Neural cell (in vitro differentiated cells): Measurements from ENCODE around the gene LBHD1. TPM values are rescaled to one million over a fixed set of nuclear protein-coding genes. Genes with fewer than 3 reads are reported as not detected.

Experiments
- H2AFZ ChIP-seq: fragments of 200-600, 300-800 bp; sonication (generic), shearing (Covaris generic); 2 replicates; pipeline ENCODE4 v1.6.0; 2014; ENCODE audit warnings: low read depth, mild to moderate bottlenecking, antibody characterized with exemption, low read length, moderate library complexity
- H3F3A ChIP-seq: fragments of 200-600 bp; shearing (Covaris generic); 2 replicates; pipeline ENCODE4 v1.6.1; 2016; ENCODE audit warnings: mild to moderate bottlenecking, moderate library complexity, mixed read lengths, antibody characterized with exemption, low read length; ENCODE audit not compliant: insufficient read depth, poor library complexity, severe bottlenecking
- H3K27ac ChIP-seq: fragments of 200-600, 300-800 bp; sonication (generic), shearing (Covaris generic); 2 replicates; pipeline ENCODE4 v1.5.1; 2014; ENCODE audit warnings: mild to moderate bottlenecking, low read length, moderate library complexity
- H3K27me3 ChIP-seq: fragments of 300-800, 200-600 bp; sonication (generic), shearing (Covaris generic); 2 replicates; pipeline ENCODE4 v1.6.0; 2014; ENCODE audit warnings: mild to moderate bottlenecking, low read depth, low read length, moderate library complexity; ENCODE audit not compliant: insufficient read depth
- H3K36me3 ChIP-seq: fragments of 300-800, 200-600 bp; sonication (generic), shearing (Covaris generic); 2 replicates; pipeline ENCODE4 v1.5.1; 2014; ENCODE audit warnings: mild to moderate bottlenecking, antibody characterized with exemption, low read length, moderate library complexity; ENCODE audit not compliant: insufficient read depth
- H3K4me2 ChIP-seq: fragments of 300-800, 200-600 bp; sonication (generic), shearing (Covaris generic); 2 replicates; pipeline ENCODE4 v1.6.0; 2014; ENCODE audit warnings: mild to moderate bottlenecking, low read length
- H3K4me3 ChIP-seq: fragments of 300-800, 200-600 bp; sonication (generic), shearing (Covaris generic); 2 replicates; pipeline ENCODE4 v1.5.1; 2014; ENCODE audit warnings: mild to moderate bottlenecking, low read length, moderate library complexity
- H3K79me2 ChIP-seq: fragments of 200-600 bp; shearing (Covaris generic); replicated peaks from 2 replicates; pipeline ENCODE4 v1.6.0; 2014; ENCODE audit warnings: mild to moderate bottlenecking, low read length, moderate library complexity; ENCODE audit not compliant: insufficient read depth
- H3K9ac ChIP-seq: fragments of 300-800, 200-600 bp; sonication (generic), shearing (Covaris generic); 2 replicates; pipeline ENCODE4 v1.6.1; 2016; ENCODE audit warnings: mild to moderate bottlenecking, low read length, mixed read lengths
- H3K9me2 ChIP-seq: fragments of 200-600 bp; shearing (Covaris generic); 2 replicates; pipeline ENCODE4 v1.6.1; 2016; ENCODE audit warnings: mild to moderate bottlenecking, low read length, mixed read lengths; ENCODE audit not compliant: insufficient read depth
- H3K9me3 ChIP-seq: fragments of 200-600, 300-800 bp; sonication (generic), shearing (Covaris generic); 2 replicates; pipeline ENCODE4 v1.6.1; 2016; ENCODE audit warnings: mild to moderate bottlenecking, mixed run types, low read length, moderate library complexity, mixed read lengths
- H4K20me1 ChIP-seq: fragments of 200-600 bp; shearing (Covaris generic); 2 replicates; pipeline ENCODE4 v1.6.1; 2016; ENCODE audit warnings: mild to moderate bottlenecking, mixed run types; ENCODE audit not compliant: insufficient read depth
- CTCF ChIP-seq: fragments of 450-650 bp; IDR thresholded peaks from 2 replicates; pipeline ENCODE4 v1.5.1; 2014; ENCODE audit warnings: antibody characterized with exemption, mild to moderate bottlenecking, moderate library complexity; ENCODE audit not compliant: poor library complexity, severe bottlenecking
- EP300 ChIP-seq: fragments of 450-650 bp; conservative IDR thresholded peaks from 2 replicates; pipeline ENCODE4 v1.6.1; 2014; ENCODE audit warnings: antibody characterized with exemption, mild to moderate bottlenecking, moderate library complexity; ENCODE audit not compliant: poor library complexity, severe bottlenecking
- EZH2 ChIP-seq: fragments of 200-600, 300-800 bp; shearing (Covaris generic), sonication (generic); IDR thresholded peaks from 2 replicates; pipeline ENCODE4 v1.6.1; 2014; ENCODE audit warnings: antibody characterized with exemption, low read length, borderline replicate concordance, mild to moderate bottlenecking; ENCODE audit not compliant: insufficient read depth, poor library complexity, severe bottlenecking
- MXI1 ChIP-seq: fragments of 450-650 bp; conservative IDR thresholded peaks from 2 replicates; pipeline ENCODE4 v1.6.1; 2014; ENCODE audit warnings: antibody characterized with exemption, mild to moderate bottlenecking; ENCODE audit not compliant: poor library complexity, severe bottlenecking
- POLR2AphosphoS5 ChIP-seq: IDR thresholded peaks from 2 replicates; pipeline ENCODE4 v1.6.1; 2012
- RAD21 ChIP-seq: fragments of 450-650 bp; conservative IDR thresholded peaks from 2 replicates; pipeline ENCODE4 v1.6.1; 2014; ENCODE audit warnings: antibody characterized with exemption, mild to moderate bottlenecking, moderate library complexity
- REST ChIP-seq: IDR thresholded peaks from 2 replicates; pipeline ENCODE4 v1.6.1; 2012; ENCODE audit warnings: borderline replicate concordance
- SMC3 ChIP-seq: fragments of 450-650 bp; conservative IDR thresholded peaks from 2 replicates; pipeline ENCODE4 v1.6.1; 2014; ENCODE audit warnings: antibody characterized with exemption, mild to moderate bottlenecking, moderate library complexity; ENCODE audit not compliant: poor library complexity
- TAF1 ChIP-seq: IDR thresholded peaks from 2 replicates; pipeline ENCODE4 v1.6.1; 2012; ENCODE audit warnings: low read depth
- polyA plus RNA-seq: library from polyadenylated mRNA; depleted of rRNA; stranded (reverse); fragments of >200 nt; gene quantifications from 2 replicates; pipeline ENCODE4 v1.2.3, GENCODE V29; 2014

The LBHD1 gene
- polyA plus RNA-seq, 1 donor from 2014 or later: 10.6 TPM

- Histone ChIP-seq H2AFZ (peak overlapping the region; percentile 18), H3K36me3 (no peaks in the 10 kb centered on the region), H3K27ac (peak overlapping the region; percentile 78), H3F3A (peaks cover 6% of the 10 kb centered on the region), H3K27me3 (no peaks in the 10 kb centered on the region), H3K9me2 (no peaks in the 10 kb centered on the region), H3K4me3 (peak overlapping the region; percentile 81), H3K79me2 (peaks cover 8% of the 10 kb centered on the region), H3K9me3 (no peaks in the 10 kb centered on the region), H3K4me2 (peak overlapping the region; percentile 70), H4K20me1 (no peaks in the 10 kb centered on the region), H3K9ac (peak overlapping the region; percentile 93)
- TF ChIP-seq REST (no peak), MXI1 (no peak), SMC3 (no peak), EZH2 (no peak), EP300 (no peak), RAD21 (no peak), CTCF (no peak), POLR2AphosphoS5 (no peak), TAF1 (no peak)
Observed at GRCh38 chr11:62622476-62623089, 49.5 kb downstream of the LBHD1 start.

- Histone ChIP-seq H3K79me2 (peaks cover 8% of the 10 kb centered on the region), H3K27me3 (no peaks in the 10 kb centered on the region), H2AFZ (peak within 1 kb of the TSS; percentile 54), H3K9me2 (no peaks in the 10 kb centered on the region), H3K27ac (peak within 1 kb of the TSS; percentile 78), H3F3A (peaks cover 6% of the 10 kb centered on the region), H3K36me3 (no peaks in the 10 kb centered on the region), H3K4me3 (peak within 1 kb of the TSS; percentile 81), H3K9ac (peak within 1 kb of the TSS; percentile 93), H3K4me2 (peak within 1 kb of the TSS; percentile 87), H3K9me3 (no peaks in the 10 kb centered on the region), H4K20me1 (no peaks in the 10 kb centered on the region)
- TF ChIP-seq SMC3 (no peak), EZH2 (no peak), POLR2AphosphoS5 (peak; percentile 85), TAF1 (no peak), CTCF (no peak), EP300 (no peak), RAD21 (no peak), REST (peak; percentile 16), MXI1 (peak; percentile 96)
Observed at GRCh38 chr11:62621567-62622470, 50.2 kb downstream of the LBHD1 start, which contains the start of gene B3GAT3. Gene B3GAT3 (minus strand): TSS chr11:62621986. CDS start chr11:62621947, 39 bp downstream.
